ENCODE data around the gene STXBP5L.
"Not testable (repeated sequence)": the region's sequence is repeated elsewhere in the genome, so short reads cannot be mapped to it uniquely, and the experiment has no call there.

Gene STXBP5L

GRCh38 chr3:121018917-121019321 is 110.9 kb downstream of the STXBP5L start:
- TF ChIP-seq, protein P1, sequence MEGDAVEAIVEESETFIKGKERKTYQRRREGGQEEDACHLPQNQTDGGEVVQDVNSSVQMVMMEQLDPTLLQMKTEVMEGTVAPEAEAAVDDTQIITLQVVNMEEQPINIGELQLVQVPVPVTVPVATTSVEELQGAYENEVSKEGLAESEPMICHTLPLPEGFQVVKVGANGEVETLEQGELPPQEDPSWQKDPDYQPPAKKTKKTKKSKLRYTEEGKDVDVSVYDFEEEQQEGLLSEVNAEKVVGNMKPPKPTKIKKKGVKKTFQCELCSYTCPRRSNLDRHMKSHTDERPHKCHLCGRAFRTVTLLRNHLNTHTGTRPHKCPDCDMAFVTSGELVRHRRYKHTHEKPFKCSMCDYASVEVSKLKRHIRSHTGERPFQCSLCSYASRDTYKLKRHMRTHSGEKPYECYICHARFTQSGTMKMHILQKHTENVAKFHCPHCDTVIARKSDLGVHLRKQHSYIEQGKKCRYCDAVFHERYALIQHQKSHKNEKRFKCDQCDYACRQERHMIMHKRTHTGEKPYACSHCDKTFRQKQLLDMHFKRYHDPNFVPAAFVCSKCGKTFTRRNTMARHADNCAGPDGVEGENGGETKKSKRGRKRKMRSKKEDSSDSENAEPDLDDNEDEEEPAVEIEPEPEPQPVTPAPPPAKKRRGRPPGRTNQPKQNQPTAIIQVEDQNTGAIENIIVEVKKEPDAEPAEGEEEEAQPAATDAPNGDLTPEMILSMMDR (IDR thresholded peaks at IDR 0.05; ENCODE audit: insufficient read depth, low read length, poor library complexity, severe bottlenecking) = no peak
- H3K27me3 ChIP-seq (replicated peaks; ENCODE audit: control insufficient read depth, insufficient read depth, low read length) = no peaks in the 10 kb centered on the region
- H3K4me3 ChIP-seq (replicated peaks; ENCODE audit: low read depth, low read length) = no peak overlapping the region
- no peaks in the 10 kb centered on the region for H3K36me3 ChIP-seq (ENCODE audit: control insufficient read depth, insufficient read depth, low read length)
- no peak for DNase-seq (ENCODE audit: extremely low read depth, insufficient read length)

DNA sequence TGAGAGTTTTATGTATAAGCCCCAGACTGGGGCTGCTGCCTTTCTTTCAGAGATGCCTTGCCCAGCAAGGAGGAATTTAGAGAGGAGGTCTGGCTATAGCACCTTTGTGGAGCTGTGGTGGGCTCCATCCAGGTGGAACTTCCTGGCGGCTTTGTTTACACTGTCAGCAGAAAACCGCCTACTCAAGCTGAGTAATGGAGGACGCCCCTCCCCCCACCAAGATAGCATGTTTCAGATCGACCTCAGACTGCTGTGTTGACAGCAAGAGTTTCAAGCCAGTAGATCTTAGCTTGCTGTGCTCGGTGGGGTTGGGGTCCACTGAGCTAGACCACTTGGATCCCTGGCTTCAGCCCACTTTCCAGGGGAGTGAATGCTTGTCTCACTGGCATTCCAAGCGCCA is 155.6 kb downstream of the STXBP5L start:
- no peaks in the 10 kb centered on the region for H3K36me3 ChIP-seq (ENCODE audit: control insufficient read depth, insufficient read depth, low read length)
- TF ChIP-seq, protein P1 (IDR thresholded peaks at IDR 0.05; ENCODE audit: insufficient read depth, low read length, poor library complexity, severe bottlenecking) = no peak
- no peaks in the 10 kb centered on the region for H3K27me3 ChIP-seq (replicated peaks; ENCODE audit: control insufficient read depth, insufficient read depth, low read length)
- no peak for DNase-seq (ENCODE audit: extremely low read depth, insufficient read length)
- H3K4me3 ChIP-seq (replicated peaks; ENCODE audit: low read depth, low read length) = no peak overlapping the region

- TF ChIP-seq, protein P1 (IDR thresholded peaks at IDR 0.05; ENCODE audit: insufficient read depth, low read length, poor library complexity, severe bottlenecking) = no peak
- Histone ChIP-seq H3K4me3 (replicated peaks; ENCODE audit: low read depth, low read length) (no peak overlapping the region), H3K27me3 (replicated peaks; ENCODE audit: control insufficient read depth, insufficient read depth, low read length) (no peaks in the 10 kb centered on the region), H3K36me3 (ENCODE audit: control insufficient read depth, insufficient read depth, low read length) (no peaks in the 10 kb centered on the region)
- no peak for DNase-seq (ENCODE audit: extremely low read depth, insufficient read length)
Measured at GRCh38 chr3:121064121-121064520, 156.1 kb downstream of the STXBP5L start.

DNA sequence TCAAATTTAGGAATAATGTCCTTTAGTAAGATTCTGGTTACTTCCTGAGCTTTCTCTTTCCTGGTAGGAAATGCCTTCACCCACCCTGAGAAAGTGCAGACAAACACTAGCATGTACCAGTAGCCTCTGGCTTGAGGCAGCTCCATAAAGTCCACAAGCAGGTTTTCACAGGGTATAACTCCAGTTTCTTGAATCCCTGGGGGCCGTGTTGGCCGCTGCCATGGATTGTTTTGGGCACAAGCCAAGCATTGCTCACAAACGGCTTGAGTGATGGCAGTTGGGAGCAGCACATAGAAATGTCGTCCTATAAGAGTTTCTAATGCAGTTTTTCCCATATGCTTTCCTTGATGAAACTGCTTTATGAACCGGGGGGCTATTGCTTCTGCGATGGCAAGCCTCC is 164.1 kb downstream of the STXBP5L start:
- DNase-seq (ENCODE audit: extremely low read depth, insufficient read length) = no peak
- no peaks in the 10 kb centered on the region for H3K36me3 ChIP-seq (ENCODE audit: control insufficient read depth, insufficient read depth, low read length)
- TF ChIP-seq, protein P1 (IDR thresholded peaks at IDR 0.05; ENCODE audit: insufficient read depth, low read length, poor library complexity, severe bottlenecking) = no peak

GRCh38 chr3:121073011-121073410 is 165.0 kb downstream of the STXBP5L start:
- no peak for DNase-seq (ENCODE audit: extremely low read depth, insufficient read length)
- TF ChIP-seq, protein P1 (IDR thresholded peaks at IDR 0.05; ENCODE audit: insufficient read depth, low read length, poor library complexity, severe bottlenecking) = no peak
- Histone ChIP-seq H3K27me3 (replicated peaks; ENCODE audit: control insufficient read depth, insufficient read depth, low read length) (no peaks in the 10 kb centered on the region; the same call in 1 of the 2 replicates), H3K36me3 (ENCODE audit: control insufficient read depth, insufficient read depth, low read length) (no peaks in the 10 kb centered on the region), H3K4me3 (replicated peaks; ENCODE audit: low read depth, low read length) (no peak overlapping the region)

More for the DNA sequence above, 164.1 kb downstream of the STXBP5L start:
- no peaks in the 10 kb centered on the region; the same call in 1 of the 2 replicates for H3K27me3 ChIP-seq (replicated peaks; ENCODE audit: control insufficient read depth, insufficient read depth, low read length)
- no peak overlapping the region for H3K4me3 ChIP-seq (replicated peaks; ENCODE audit: low read depth, low read length)

DNA sequence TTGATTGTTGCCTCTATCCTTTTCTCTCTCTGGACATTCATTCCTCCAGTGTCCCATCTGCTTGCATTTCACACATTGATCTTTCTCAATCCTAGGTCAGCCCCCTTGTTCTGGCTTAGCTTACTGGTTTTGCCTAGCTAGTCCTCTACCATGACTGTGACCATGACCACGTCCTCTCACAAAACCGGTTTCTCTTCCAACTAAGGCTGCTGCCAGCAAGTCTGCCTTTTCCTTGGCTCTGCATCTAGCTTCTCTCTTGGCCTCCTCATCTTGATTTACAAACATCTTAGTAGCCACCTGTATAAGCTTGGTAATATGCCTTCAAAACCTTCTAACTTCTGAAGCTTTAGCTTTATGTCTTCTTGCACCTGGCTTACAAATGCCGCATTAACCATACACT is 167.2 kb downstream of the STXBP5L start:
- Histone ChIP-seq H3K36me3 (ENCODE audit: control insufficient read depth, insufficient read depth, low read length) (no peaks in the 10 kb centered on the region), H3K4me3 (replicated peaks; ENCODE audit: low read depth, low read length) (no peak overlapping the region), H3K27me3 (replicated peaks; ENCODE audit: control insufficient read depth, insufficient read depth, low read length) (no peaks in the 10 kb centered on the region; the same call in 1 of the 2 replicates)
- TF ChIP-seq, protein P1 (IDR thresholded peaks at IDR 0.05; ENCODE audit: insufficient read depth, low read length, poor library complexity, severe bottlenecking) = no peak
- DNase-seq (ENCODE audit: extremely low read depth, insufficient read length) = no peak

DNA sequence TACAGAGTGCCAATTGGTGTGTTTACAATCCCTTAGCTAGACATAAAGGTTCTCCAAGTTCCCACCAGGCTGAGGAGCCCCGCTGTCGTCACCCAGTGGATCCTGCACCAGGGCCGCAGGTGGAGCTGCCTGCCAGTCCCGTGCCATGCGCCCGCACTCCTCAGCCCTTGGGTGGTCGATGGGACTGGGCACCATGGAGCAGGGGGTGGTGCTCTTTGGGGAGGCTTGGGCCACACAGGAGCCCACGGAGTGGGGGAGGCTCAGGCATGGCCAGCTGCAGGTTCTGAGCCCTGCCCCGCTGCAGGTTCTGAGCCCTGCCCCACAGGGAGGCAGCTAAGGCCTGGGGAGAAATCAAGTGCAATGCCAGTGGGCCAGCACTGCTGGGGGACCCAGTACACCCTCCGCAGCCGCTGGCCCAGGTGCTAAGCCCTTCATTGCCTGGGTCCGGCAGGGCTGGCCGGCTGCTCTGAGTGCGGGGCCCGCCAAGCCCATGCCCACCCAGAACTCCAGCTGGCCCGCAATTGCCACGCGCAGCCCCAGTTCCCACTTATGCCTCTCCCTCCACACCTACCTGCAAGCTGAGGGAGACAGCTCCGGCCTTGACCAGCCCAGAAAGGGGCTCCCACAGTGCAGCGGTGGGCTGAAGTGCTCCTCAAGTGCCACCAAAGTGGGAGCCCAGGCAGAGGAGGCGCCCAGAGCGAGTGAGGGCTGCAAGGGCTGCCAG is 170.5 kb downstream of the STXBP5L start:
- DNase-seq (ENCODE audit: extremely low read depth, insufficient read length); H3K27me3 ChIP-seq (replicated peaks; ENCODE audit: control insufficient read depth, insufficient read depth, low read length): not testable (repeated sequence)

More for the DNA sequence above, 170.5 kb downstream of the STXBP5L start:
- H3K36me3 ChIP-seq (ENCODE audit: control insufficient read depth, insufficient read depth, low read length); H3K4me3 ChIP-seq (replicated peaks; ENCODE audit: low read depth, low read length): not testable (repeated sequence)

Measured in GM06990 (cell line).